ENCODE results near the gene SLC66A2. TPM values are rescaled to one million over a fixed set of nuclear protein-coding genes. Genes with fewer than 3 reads are reported as not detected.

Gene SLC66A2
- total and polyA plus RNA-seq, 10 of the 15 experiments (the other 5 are each of a cell fraction or from before 2014, with no cell fraction given) = 0.69 to 42.5 (median 14.8) TPM

DNA sequence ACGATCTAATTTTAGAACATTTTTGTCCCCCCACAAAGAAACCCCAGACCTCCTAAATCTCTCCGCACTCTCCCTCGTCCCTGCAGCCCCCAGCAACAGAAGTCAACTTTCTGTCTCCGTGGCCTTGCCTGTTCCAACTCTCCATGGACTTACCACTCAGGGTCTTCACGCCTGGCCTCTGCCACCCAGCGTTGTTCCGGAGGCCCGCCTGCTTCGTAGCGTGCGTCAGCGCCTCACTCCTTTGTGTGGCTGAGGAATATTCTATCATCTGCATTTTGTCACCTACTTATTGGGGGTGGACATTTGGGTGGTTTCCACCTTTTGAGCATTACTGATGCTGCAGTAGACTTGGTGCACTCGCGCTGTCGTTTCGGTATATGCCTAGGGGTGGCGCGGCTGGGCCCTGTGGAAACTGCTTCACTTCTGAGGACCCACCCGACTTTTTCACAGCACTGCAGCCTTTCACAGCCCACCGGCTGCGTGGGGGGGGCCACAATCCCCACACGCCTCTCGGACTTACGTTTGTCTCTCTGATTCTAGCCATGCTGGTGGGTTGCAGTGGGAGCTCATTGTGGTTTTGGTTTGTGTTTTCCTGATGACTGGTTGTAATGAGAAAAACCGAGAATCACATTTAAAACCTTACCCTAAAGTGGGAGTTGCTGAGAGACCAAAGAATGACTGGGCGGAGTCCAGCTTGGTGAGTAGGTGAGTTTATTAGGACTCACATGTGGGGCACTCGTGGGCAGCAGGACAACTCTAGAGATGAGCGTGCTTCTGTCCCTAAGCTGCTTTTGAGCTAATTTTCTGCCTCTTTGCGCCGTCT, 11.6 kb upstream of the SLC66A2 start (continued):
- TF ChIP-seq RCOR1 (conservative IDR thresholded peaks at IDR 0.05; ENCODE audit: low read depth, low read length) (no peak), SP1 (IDR thresholded peaks at IDR 0.05; ENCODE audit: low read depth, low read length) (no peak), WRNIP1 (IDR thresholded peaks at IDR 0.05; ENCODE audit: borderline replicate concordance, low read depth, low read length) (no peak), HCFC1 (IDR thresholded peaks at IDR 0.05; ENCODE audit: low read length) (no peak), CBX5 (IDR thresholded peaks at IDR 0.05; ENCODE audit: low read depth) (peak; percentile 91; the same call in 1 of the 2 replicates), SREBF2 (IDR thresholded peaks at IDR 0.05; ENCODE audit: low read length) (no peak), SUZ12 (IDR thresholded peaks at IDR 0.05; ENCODE audit: unreplicated experiment) (no peak), JUND (IDR thresholded peaks at IDR 0.05; ENCODE audit: low read depth, low read length) (no peak), ZNF384 (IDR thresholded peaks at IDR 0.05; ENCODE audit: borderline replicate concordance, low read depth, low read length) (no peak), DPF2 (IDR thresholded peaks at IDR 0.05) (peak; percentile 76; the same call in 1 of the 2 replicates), KAT2A (conservative IDR thresholded peaks at IDR 0.05; ENCODE audit: control insufficient read depth, low read depth, low read length) (no peak), CHD4 (IDR thresholded peaks at IDR 0.05) (no peak), RELA (IDR thresholded peaks at IDR 0.05; ENCODE audit: borderline replicate concordance, partially characterized antibody) (peak; percentile 75), RUNX3 (IDR thresholded peaks at IDR 0.05; ENCODE audit: low read length) (peak; percentile 99), LARP7 (IDR thresholded peaks at IDR 0.05) (no peak), SMAD5 (IDR thresholded peaks at IDR 0.05; ENCODE audit: low read depth) (no peak), ZNF622 (IDR thresholded peaks at IDR 0.05) (no peak), NBN (IDR thresholded peaks at IDR 0.05) (peak; percentile 95), BACH1 (IDR thresholded peaks at IDR 0.05; ENCODE audit: borderline replicate concordance) (peak; percentile 95), CBX3 (IDR thresholded peaks at IDR 0.05; ENCODE audit: borderline replicate concordance, low read depth) (no peak)
- TF ChIP-seq, protein P1, sequence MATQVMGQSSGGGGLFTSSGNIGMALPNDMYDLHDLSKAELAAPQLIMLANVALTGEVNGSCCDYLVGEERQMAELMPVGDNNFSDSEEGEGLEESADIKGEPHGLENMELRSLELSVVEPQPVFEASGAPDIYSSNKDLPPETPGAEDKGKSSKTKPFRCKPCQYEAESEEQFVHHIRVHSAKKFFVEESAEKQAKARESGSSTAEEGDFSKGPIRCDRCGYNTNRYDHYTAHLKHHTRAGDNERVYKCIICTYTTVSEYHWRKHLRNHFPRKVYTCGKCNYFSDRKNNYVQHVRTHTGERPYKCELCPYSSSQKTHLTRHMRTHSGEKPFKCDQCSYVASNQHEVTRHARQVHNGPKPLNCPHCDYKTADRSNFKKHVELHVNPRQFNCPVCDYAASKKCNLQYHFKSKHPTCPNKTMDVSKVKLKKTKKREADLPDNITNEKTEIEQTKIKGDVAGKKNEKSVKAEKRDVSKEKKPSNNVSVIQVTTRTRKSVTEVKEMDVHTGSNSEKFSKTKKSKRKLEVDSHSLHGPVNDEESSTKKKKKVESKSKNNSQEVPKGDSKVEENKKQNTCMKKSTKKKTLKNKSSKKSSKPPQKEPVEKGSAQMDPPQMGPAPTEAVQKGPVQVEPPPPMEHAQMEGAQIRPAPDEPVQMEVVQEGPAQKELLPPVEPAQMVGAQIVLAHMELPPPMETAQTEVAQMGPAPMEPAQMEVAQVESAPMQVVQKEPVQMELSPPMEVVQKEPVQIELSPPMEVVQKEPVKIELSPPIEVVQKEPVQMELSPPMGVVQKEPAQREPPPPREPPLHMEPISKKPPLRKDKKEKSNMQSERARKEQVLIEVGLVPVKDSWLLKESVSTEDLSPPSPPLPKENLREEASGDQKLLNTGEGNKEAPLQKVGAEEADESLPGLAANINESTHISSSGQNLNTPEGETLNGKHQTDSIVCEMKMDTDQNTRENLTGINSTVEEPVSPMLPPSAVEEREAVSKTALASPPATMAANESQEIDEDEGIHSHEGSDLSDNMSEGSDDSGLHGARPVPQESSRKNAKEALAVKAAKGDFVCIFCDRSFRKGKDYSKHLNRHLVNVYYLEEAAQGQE (IDR thresholded peaks at IDR 0.05; ENCODE audit: low read depth, low read length) = no peak
- TF ChIP-seq, protein P2, sequence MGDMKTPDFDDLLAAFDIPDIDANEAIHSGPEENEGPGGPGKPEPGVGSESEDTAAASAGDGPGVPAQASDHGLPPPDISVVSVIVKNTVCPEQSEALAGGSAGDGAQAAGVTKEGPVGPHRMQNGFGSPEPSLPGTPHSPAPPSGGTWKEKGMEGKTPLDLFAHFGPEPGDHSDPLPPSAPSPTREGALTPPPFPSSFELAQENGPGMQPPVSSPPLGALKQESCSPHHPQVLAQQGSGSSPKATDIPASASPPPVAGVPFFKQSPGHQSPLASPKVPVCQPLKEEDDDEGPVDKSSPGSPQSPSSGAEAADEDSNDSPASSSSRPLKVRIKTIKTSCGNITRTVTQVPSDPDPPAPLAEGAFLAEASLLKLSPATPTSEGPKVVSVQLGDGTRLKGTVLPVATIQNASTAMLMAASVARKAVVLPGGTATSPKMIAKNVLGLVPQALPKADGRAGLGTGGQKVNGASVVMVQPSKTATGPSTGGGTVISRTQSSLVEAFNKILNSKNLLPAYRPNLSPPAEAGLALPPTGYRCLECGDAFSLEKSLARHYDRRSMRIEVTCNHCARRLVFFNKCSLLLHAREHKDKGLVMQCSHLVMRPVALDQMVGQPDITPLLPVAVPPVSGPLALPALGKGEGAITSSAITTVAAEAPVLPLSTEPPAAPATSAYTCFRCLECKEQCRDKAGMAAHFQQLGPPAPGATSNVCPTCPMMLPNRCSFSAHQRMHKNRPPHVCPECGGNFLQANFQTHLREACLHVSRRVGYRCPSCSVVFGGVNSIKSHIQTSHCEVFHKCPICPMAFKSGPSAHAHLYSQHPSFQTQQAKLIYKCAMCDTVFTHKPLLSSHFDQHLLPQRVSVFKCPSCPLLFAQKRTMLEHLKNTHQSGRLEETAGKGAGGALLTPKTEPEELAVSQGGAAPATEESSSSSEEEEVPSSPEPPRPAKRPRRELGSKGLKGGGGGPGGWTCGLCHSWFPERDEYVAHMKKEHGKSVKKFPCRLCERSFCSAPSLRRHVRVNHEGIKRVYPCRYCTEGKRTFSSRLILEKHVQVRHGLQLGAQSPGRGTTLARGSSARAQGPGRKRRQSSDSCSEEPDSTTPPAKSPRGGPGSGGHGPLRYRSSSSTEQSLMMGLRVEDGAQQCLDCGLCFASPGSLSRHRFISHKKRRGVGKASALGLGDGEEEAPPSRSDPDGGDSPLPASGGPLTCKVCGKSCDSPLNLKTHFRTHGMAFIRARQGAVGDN (IDR thresholded peaks at IDR 0.05) = peak; percentile 51; the same call in 1 of the 2 replicates
- TF ChIP-seq, protein P3, sequence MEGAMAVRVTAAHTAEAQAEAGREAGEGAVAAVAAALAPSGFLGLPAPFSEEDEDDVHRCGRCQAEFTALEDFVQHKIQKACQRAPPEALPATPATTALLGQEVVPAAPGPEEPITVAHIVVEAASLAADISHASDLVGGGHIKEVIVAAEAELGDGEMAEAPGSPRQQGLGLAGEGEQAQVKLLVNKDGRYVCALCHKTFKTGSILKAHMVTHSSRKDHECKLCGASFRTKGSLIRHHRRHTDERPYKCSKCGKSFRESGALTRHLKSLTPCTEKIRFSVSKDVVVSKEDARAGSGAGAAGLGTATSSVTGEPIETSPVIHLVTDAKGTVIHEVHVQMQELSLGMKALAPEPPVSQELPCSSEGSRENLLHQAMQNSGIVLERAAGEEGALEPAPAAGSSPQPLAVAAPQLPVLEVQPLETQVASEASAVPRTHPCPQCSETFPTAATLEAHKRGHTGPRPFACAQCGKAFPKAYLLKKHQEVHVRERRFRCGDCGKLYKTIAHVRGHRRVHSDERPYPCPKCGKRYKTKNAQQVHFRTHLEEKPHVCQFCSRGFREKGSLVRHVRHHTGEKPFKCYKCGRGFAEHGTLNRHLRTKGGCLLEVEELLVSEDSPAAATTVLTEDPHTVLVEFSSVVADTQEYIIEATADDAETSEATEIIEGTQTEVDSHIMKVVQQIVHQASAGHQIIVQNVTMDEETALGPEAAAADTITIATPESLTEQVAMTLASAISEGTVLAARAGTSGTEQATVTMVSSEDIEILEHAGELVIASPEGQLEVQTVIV (IDR thresholded peaks at IDR 0.05; ENCODE audit: borderline replicate concordance, partially characterized antibody) = no peak

Data from GM12878 (cell line).